Measurements from ENCODE around the gene PDHX.

The PDHX gene

GRCh38 chr11:34916015-34916842, at the start of gene PDHX, which contains the start of gene APIP:
Gene PDHX, plus strand, starts transcription at chr11:34916618. Its CDS starts 38 bp downstream, at chr11:34916656.
Gene APIP, minus strand, starts transcription at chr11:34916379. Its CDS starts 95 bp downstream, at chr11:34916284.
- Histone ChIP-seq H3K9me3 (ENCODE audit: control insufficient read depth in 2 of 2, low read length in 2 of 2) (no peaks in the 10 kb centered on the region), H3K36me3 (ENCODE audit: control insufficient read depth in 2 of 2, insufficient read depth in 2 of 2, low read length in 2 of 2) (no peaks in the 10 kb centered on the region), H3K4me3 (ENCODE audit: low read length in 2 of 2) (peak within 1 kb of the TSS; percentile 94 to 95), H3K9ac (ENCODE audit: low read length in 2 of 2) (peak within 1 kb of the TSS; percentile 97 to 98), H3K4me1 (ENCODE audit: control insufficient read depth, insufficient read depth, low read length) (peaks cover 19% of the 10 kb centered on the region), H3K27ac (ENCODE audit: low read length) (peak within 1 kb of the TSS; percentile 91), H3K27me3 (ENCODE audit: control insufficient read depth in 1 of 2, insufficient read depth in 2 of 2, low read length in 2 of 2) (no peaks in the 10 kb centered on the region)

GRCh38 chr11:34869425-34869824, 47.0 kb upstream of the PDHX start:
- no peaks in the 10 kb centered on the region for H3K27me3 ChIP-seq (ENCODE audit: control insufficient read depth in 1 of 2, insufficient read depth in 2 of 2, low read length in 2 of 2)
- no peaks in the 10 kb centered on the region for H3K9me3 ChIP-seq (ENCODE audit: control insufficient read depth in 2 of 2, low read length in 2 of 2)
- H3K4me1 ChIP-seq (ENCODE audit: control insufficient read depth, insufficient read depth, low read length), result no peaks in the 10 kb centered on the region

GRCh38 chr11:34870548-34871196, 45.7 kb upstream of the PDHX start:
- Histone ChIP-seq H3K4me1 (ENCODE audit: control insufficient read depth, insufficient read depth, low read length) (no peaks in the 10 kb centered on the region), H3K4me3 (ENCODE audit: low read length in 2 of 2) (no peak overlapping the region), H3K9ac (ENCODE audit: low read length in 2 of 2) (no peak overlapping the region), H3K27ac (ENCODE audit: low read length) (no peak overlapping the region), H3K9me3 (ENCODE audit: control insufficient read depth in 2 of 2, low read length in 2 of 2) (no peaks in the 10 kb centered on the region), H3K27me3 (ENCODE audit: control insufficient read depth in 1 of 2, insufficient read depth in 2 of 2, low read length in 2 of 2) (no peaks in the 10 kb centered on the region), H3K36me3 (ENCODE audit: control insufficient read depth in 2 of 2, insufficient read depth in 2 of 2, low read length in 2 of 2) (no peaks in the 10 kb centered on the region)

More at GRCh38 chr11:34869425-34869824, 47.0 kb upstream of the PDHX start:
- Histone ChIP-seq H3K36me3 (ENCODE audit: control insufficient read depth in 2 of 2, insufficient read depth in 2 of 2, low read length in 2 of 2) (no peaks in the 10 kb centered on the region), H3K4me3 (ENCODE audit: low read length in 2 of 2) (no peak overlapping the region), H3K9ac (ENCODE audit: low read length in 2 of 2) (no peak overlapping the region), H3K27ac (ENCODE audit: low read length) (no peak overlapping the region)

- H3K4me1 ChIP-seq (ENCODE audit: control insufficient read depth, insufficient read depth, low read length), result no peaks in the 10 kb centered on the region
- H3K27me3 ChIP-seq (ENCODE audit: control insufficient read depth in 1 of 2, insufficient read depth in 2 of 2, low read length in 2 of 2), result no peaks in the 10 kb centered on the region
- no peak overlapping the region for H3K9ac ChIP-seq (ENCODE audit: low read length in 2 of 2)
- no peak overlapping the region for H3K27ac ChIP-seq (ENCODE audit: low read length)
- no peaks in the 10 kb centered on the region for H3K36me3 ChIP-seq (ENCODE audit: control insufficient read depth in 2 of 2, insufficient read depth in 2 of 2, low read length in 2 of 2)
- no peaks in the 10 kb centered on the region for H3K9me3 ChIP-seq (ENCODE audit: control insufficient read depth in 2 of 2, low read length in 2 of 2)
- H3K4me3 ChIP-seq (ENCODE audit: low read length in 2 of 2), result no peak overlapping the region
Measured at GRCh38 chr11:34874202-34874601, 42.2 kb upstream of the PDHX start.

- no peaks in the 10 kb centered on the region for H3K4me1 ChIP-seq (ENCODE audit: control insufficient read depth, insufficient read depth, low read length)
- no peaks in the 10 kb centered on the region for H3K9me3 ChIP-seq (ENCODE audit: control insufficient read depth in 2 of 2, low read length in 2 of 2)
- H3K27me3 ChIP-seq (ENCODE audit: control insufficient read depth in 1 of 2, insufficient read depth in 2 of 2, low read length in 2 of 2), result no peaks in the 10 kb centered on the region
- H3K9ac ChIP-seq (ENCODE audit: low read length in 2 of 2), result no peak overlapping the region
- H3K36me3 ChIP-seq (ENCODE audit: control insufficient read depth in 2 of 2, insufficient read depth in 2 of 2, low read length in 2 of 2), result peaks cover 0 to 7% of the 10 kb centered on the region in 2 donors
- H3K4me3 ChIP-seq (ENCODE audit: low read length in 2 of 2), result no peak overlapping the region
- H3K27ac ChIP-seq (ENCODE audit: low read length), result no peak overlapping the region
Measured at GRCh38 chr11:34877375-34877975, 38.9 kb upstream of the PDHX start.

GRCh38 chr11:34881900-34882299, 34.5 kb upstream of the PDHX start:
- no peak overlapping the region for H3K4me3 ChIP-seq (ENCODE audit: low read length in 2 of 2)
- H3K4me1 ChIP-seq (ENCODE audit: control insufficient read depth, insufficient read depth, low read length), result no peaks in the 10 kb centered on the region
- H3K27ac ChIP-seq (ENCODE audit: low read length), result no peak overlapping the region
- no peak overlapping the region for H3K9ac ChIP-seq (ENCODE audit: low read length in 2 of 2)
- H3K36me3 ChIP-seq (ENCODE audit: control insufficient read depth in 2 of 2, insufficient read depth in 2 of 2, low read length in 2 of 2), result peaks cover 0 to 11% of the 10 kb centered on the region in 2 donors
- H3K9me3 ChIP-seq (ENCODE audit: control insufficient read depth in 2 of 2, low read length in 2 of 2), result no peaks in the 10 kb centered on the region
- H3K27me3 ChIP-seq (ENCODE audit: control insufficient read depth in 1 of 2, insufficient read depth in 2 of 2, low read length in 2 of 2), result no peaks in the 10 kb centered on the region

- Histone ChIP-seq H3K27me3 (ENCODE audit: control insufficient read depth in 1 of 2, insufficient read depth in 2 of 2, low read length in 2 of 2) (no peaks in the 10 kb centered on the region), H3K4me3 (ENCODE audit: low read length in 2 of 2) (no peak overlapping the region), H3K4me1 (ENCODE audit: control insufficient read depth, insufficient read depth, low read length) (no peaks in the 10 kb centered on the region), H3K9me3 (ENCODE audit: control insufficient read depth in 2 of 2, low read length in 2 of 2) (no peaks in the 10 kb centered on the region), H3K9ac (ENCODE audit: low read length in 2 of 2) (no peak overlapping the region), H3K36me3 (ENCODE audit: control insufficient read depth in 2 of 2, insufficient read depth in 2 of 2, low read length in 2 of 2) (peaks cover 0 to 15% of the 10 kb centered on the region in 2 donors), H3K27ac (ENCODE audit: low read length) (no peak overlapping the region)
Measured at GRCh38 chr11:34886609-34887008, 29.8 kb upstream of the PDHX start.

- H3K9ac ChIP-seq (ENCODE audit: low read length in 2 of 2), result no peak overlapping the region
- no peak overlapping the region for H3K27ac ChIP-seq (ENCODE audit: low read length)
- H3K4me3 ChIP-seq (ENCODE audit: low read length in 2 of 2), result no peak overlapping the region
- no peaks in the 10 kb centered on the region for H3K27me3 ChIP-seq (ENCODE audit: control insufficient read depth in 1 of 2, insufficient read depth in 2 of 2, low read length in 2 of 2)
- no peaks in the 10 kb centered on the region for H3K9me3 ChIP-seq (ENCODE audit: control insufficient read depth in 2 of 2, low read length in 2 of 2)
- peaks cover 0 to 11% of the 10 kb centered on the region in 2 donors for H3K36me3 ChIP-seq (ENCODE audit: control insufficient read depth in 2 of 2, insufficient read depth in 2 of 2, low read length in 2 of 2)
- H3K4me1 ChIP-seq (ENCODE audit: control insufficient read depth, insufficient read depth, low read length), result no peaks in the 10 kb centered on the region
Measured at GRCh38 chr11:34887260-34887659, 29.2 kb upstream of the PDHX start.

- Histone ChIP-seq H3K27me3 (ENCODE audit: control insufficient read depth in 1 of 2, insufficient read depth in 2 of 2, low read length in 2 of 2) (no peaks in the 10 kb centered on the region), H3K4me1 (ENCODE audit: control insufficient read depth, insufficient read depth, low read length) (no peaks in the 10 kb centered on the region), H3K9ac (ENCODE audit: low read length in 2 of 2) (no peak overlapping the region), H3K36me3 (ENCODE audit: control insufficient read depth in 2 of 2, insufficient read depth in 2 of 2, low read length in 2 of 2) (peaks cover 0 to 11% of the 10 kb centered on the region in 2 donors), H3K4me3 (ENCODE audit: low read length in 2 of 2) (no peak overlapping the region), H3K9me3 (ENCODE audit: control insufficient read depth in 2 of 2, low read length in 2 of 2) (no peaks in the 10 kb centered on the region), H3K27ac (ENCODE audit: low read length) (no peak overlapping the region)
Measured at GRCh38 chr11:34890089-34890488, 26.3 kb upstream of the PDHX start.

GRCh38 chr11:34890812-34891211, 25.6 kb upstream of the PDHX start:
- no peak overlapping the region for H3K4me3 ChIP-seq (ENCODE audit: low read length in 2 of 2)
- H3K9ac ChIP-seq (ENCODE audit: low read length in 2 of 2), result no peak overlapping the region
- no peaks in the 10 kb centered on the region for H3K27me3 ChIP-seq (ENCODE audit: control insufficient read depth in 1 of 2, insufficient read depth in 2 of 2, low read length in 2 of 2)
- H3K36me3 ChIP-seq (ENCODE audit: control insufficient read depth in 2 of 2, insufficient read depth in 2 of 2, low read length in 2 of 2), result peaks cover 0 to 11% of the 10 kb centered on the region in 2 donors
- no peak overlapping the region for H3K27ac ChIP-seq (ENCODE audit: low read length)
- no peaks in the 10 kb centered on the region for H3K9me3 ChIP-seq (ENCODE audit: control insufficient read depth in 2 of 2, low read length in 2 of 2)
- H3K4me1 ChIP-seq (ENCODE audit: control insufficient read depth, insufficient read depth, low read length), result no peaks in the 10 kb centered on the region
